Neural cell (in vitro differentiated cells): ENCODE measurements around the gene ADGRD1.

Experiments used
- CTCF ChIP-seq: fragments of 450-650 bp; IDR thresholded peaks from 2 replicates; pipeline ENCODE4 v1.5.1; 2014; ENCODE audit warnings: antibody characterized with exemption, mild to moderate bottlenecking, moderate library complexity; ENCODE audit not compliant: poor library complexity, severe bottlenecking
- EZH2 ChIP-seq: fragments of 200-600, 300-800 bp; shearing (Covaris generic), sonication (generic); IDR thresholded peaks from 2 replicates; pipeline ENCODE4 v1.6.1; 2014; ENCODE audit warnings: antibody characterized with exemption, low read length, borderline replicate concordance, mild to moderate bottlenecking; ENCODE audit not compliant: insufficient read depth, poor library complexity, severe bottlenecking
- POLR2AphosphoS5 ChIP-seq: IDR thresholded peaks from 2 replicates; pipeline ENCODE4 v1.6.1; 2012
- RAD21 ChIP-seq: fragments of 450-650 bp; conservative IDR thresholded peaks from 2 replicates; pipeline ENCODE4 v1.6.1; 2014; ENCODE audit warnings: antibody characterized with exemption, mild to moderate bottlenecking, moderate library complexity
- REST ChIP-seq: IDR thresholded peaks from 2 replicates; pipeline ENCODE4 v1.6.1; 2012; ENCODE audit warnings: borderline replicate concordance
- SMC3 ChIP-seq: fragments of 450-650 bp; conservative IDR thresholded peaks from 2 replicates; pipeline ENCODE4 v1.6.1; 2014; ENCODE audit warnings: antibody characterized with exemption, mild to moderate bottlenecking, moderate library complexity; ENCODE audit not compliant: poor library complexity

GRCh38 chr12:131190965-131191364 is 237.3 kb downstream of the ADGRD1 start:
- TF ChIP-seq POLR2AphosphoS5 (peak; percentile 53), CTCF (no peak), REST (no peak), RAD21 (no peak), EZH2 (no peak), SMC3 (no peak)
